Activated B cell treated with CpG ODN at 0.5 μM for 24 hours (primary cell): ENCODE data around the gene BCL7C. TPM values are rescaled to one million over a fixed set of nuclear protein-coding genes. Genes with fewer than 3 reads are reported as not detected.

Source experiments
- ATAC-seq: fragments of 200-7000 bp; cut with Tn5 transposase; one replicate; pipeline ENCODE4 v1.10.0; 2021; ENCODE audit warnings: low read depth, mild to moderate bottlenecking, moderate library complexity
- CTCF ChIA-PET: fragments of 350-600 bp; sonication (Branson Sonifier 250); formaldehyde crosslinking; loops from one replicate; lab custom pipeline; 2021; ENCODE audit warnings: antibody characterized with exemption; lab: Charles Lee
- POLR2A ChIA-PET: fragments of 350-600 bp; sonication (Branson Sonifier 250); formaldehyde crosslinking; loops from one replicate; lab custom pipeline; 2021; ENCODE audit warnings: antibody characterized with exemption; lab: Charles Lee
- DNase-seq: peaks from one replicate; pipeline ENCODE4 v3.0.0; 2022
- H3K27ac Mint-ChIP-seq: one replicate; pipeline ENCODE4 v1.8.0; 2020; ENCODE audit warnings: mixed read lengths
- H3K27me3 Mint-ChIP-seq: one replicate; pipeline ENCODE4 v1.8.0; 2021; ENCODE audit warnings: mixed read lengths
- H3K36me3 Mint-ChIP-seq: one replicate; pipeline ENCODE4 v1.8.0; 2021; ENCODE audit warnings: low read depth, mixed read lengths
- H3K4me1 Mint-ChIP-seq: one replicate; pipeline ENCODE4 v1.8.0; 2021; ENCODE audit warnings: mixed read lengths
- H3K4me3 Mint-ChIP-seq: one replicate; pipeline ENCODE4 v1.8.0; 2020; ENCODE audit warnings: mild to moderate bottlenecking, mixed read lengths
- H3K9me3 Mint-ChIP-seq: one replicate; pipeline ENCODE4 v1.8.0; 2020; ENCODE audit warnings: mixed read lengths
- intact Hi-C: fragments of 100-400 bp; cut with micrococcal nuclease; formaldehyde crosslinking; loops from one replicate; pipeline ENCODE4 v1.15.1; 2024
- total RNA-seq: library from RNA; stranded (reverse); gene quantifications from 2 replicates; pipeline ENCODE4 v1.2.3, GENCODE V29; 2022
- TF ChIP-seq, protein P1 (sequence below): fragments of 200-600 bp; IDR thresholded peaks from one replicate; pipeline ENCODE4 v1.8.0; 2022; ENCODE audit warnings: antibody characterized with exemption, mild to moderate bottlenecking

The BCL7C gene
- total RNA-seq, 1 donor from 2014 or later = 32.2 TPM

DNA sequence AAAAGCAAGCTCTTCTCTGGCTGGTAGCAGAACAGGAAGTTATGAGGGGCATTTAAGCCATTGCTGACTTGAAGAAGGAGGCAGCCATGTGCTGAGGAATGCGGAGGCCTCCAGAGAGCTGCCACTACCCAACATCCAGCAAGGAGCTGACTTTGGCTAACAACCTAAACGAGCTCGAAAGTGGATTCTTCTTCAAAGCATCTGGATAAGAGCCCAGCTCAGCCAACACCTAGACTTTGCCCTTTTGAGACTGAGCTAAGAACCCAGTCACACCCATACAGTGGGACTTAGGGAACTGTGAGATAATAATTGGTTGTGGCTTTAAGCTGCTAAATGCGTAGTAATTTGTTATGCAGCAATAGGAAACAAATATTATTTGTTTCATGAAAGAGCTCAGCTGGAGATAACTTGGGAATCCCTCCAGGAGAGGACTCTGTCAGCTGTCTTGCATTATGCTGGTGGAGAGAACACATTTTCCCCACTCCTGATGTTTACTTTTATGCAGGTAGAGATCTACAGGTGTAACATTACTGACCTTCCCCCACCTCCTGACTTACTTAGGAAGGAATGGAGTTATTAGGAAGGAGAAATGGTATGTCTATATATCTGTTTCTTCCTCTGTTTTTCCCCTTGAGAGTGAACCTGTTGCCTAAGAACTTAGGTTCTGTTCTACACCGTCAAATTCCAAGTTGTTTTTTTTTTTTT is 54.2 kb downstream of the BCL7C start:
- intact Hi-C loops = loop anchor here (10.0 kb wide), 1 partner anchor 1025 kb away; no protein-coding TSS in a partner anchor

DNA sequence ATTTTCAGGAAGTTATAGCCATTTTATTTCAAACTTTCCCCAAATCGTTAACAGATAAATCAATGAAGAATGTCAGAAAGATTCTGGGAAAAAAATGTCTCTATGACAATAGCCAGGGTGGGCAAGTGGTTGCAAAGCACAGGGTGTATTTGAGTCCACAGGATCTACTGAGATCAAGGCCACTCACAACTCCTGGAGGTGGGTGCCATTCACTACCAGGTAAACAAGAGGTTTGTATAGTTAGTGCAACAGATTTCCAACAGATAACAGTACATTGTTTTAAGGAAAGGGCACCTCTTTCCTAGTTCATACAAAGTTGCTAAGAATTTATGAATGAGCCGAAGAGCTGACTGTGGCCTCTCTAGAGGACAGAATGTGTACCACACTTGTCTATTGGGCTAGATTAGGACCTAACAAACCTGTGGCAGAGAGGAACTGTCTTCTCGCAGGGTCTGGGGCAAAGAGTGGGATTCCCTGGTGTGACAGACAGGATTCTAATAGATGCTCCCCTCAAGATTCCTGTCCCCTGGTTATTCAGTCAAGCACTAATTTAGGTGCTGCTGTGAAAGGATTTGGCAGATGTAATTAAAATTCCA is 54.9 kb downstream of the BCL7C start:
- Mint-ChIP-seq H3K27ac (no peak overlapping the region), H3K4me1 (no peaks in the 10 kb centered on the region), H3K9me3 (no peaks in the 10 kb centered on the region), H3K27me3 (no peaks in the 10 kb centered on the region), H3K36me3 (no peaks in the 10 kb centered on the region), H3K4me3 (no peak overlapping the region)
- no peak for DNase-seq
- TF ChIP-seq, protein P1, sequence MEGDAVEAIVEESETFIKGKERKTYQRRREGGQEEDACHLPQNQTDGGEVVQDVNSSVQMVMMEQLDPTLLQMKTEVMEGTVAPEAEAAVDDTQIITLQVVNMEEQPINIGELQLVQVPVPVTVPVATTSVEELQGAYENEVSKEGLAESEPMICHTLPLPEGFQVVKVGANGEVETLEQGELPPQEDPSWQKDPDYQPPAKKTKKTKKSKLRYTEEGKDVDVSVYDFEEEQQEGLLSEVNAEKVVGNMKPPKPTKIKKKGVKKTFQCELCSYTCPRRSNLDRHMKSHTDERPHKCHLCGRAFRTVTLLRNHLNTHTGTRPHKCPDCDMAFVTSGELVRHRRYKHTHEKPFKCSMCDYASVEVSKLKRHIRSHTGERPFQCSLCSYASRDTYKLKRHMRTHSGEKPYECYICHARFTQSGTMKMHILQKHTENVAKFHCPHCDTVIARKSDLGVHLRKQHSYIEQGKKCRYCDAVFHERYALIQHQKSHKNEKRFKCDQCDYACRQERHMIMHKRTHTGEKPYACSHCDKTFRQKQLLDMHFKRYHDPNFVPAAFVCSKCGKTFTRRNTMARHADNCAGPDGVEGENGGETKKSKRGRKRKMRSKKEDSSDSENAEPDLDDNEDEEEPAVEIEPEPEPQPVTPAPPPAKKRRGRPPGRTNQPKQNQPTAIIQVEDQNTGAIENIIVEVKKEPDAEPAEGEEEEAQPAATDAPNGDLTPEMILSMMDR = no peak
- POLR2A ChIA-PET = interaction anchor here (0.6 kb wide), 1 partner anchor 331 kb away, joined by 3 read pairs; no protein-coding TSS in a partner anchor
- ATAC-seq = no peak
- CTCF ChIA-PET = no interaction called here
- intact Hi-C loops = no loop called here

More for the DNA sequence above, 54.2 kb downstream of the BCL7C start:
- peaks cover 5% of the 10 kb centered on the region for H3K4me1 Mint-ChIP-seq
- ChIA-PET CTCF (interaction anchor here (0.8 kb wide), 1 partner anchor 146 kb away, joined by 3 read pairs; the partner anchor contains the start of gene HSD3B7), POLR2A (interaction anchor here (0.5 to 0.6 kb wide), 2 partner anchors 30 to 331 kb away, joined by 3 to 6 read pairs; no protein-coding TSS in a partner anchor)
- no peaks in the 10 kb centered on the region for H3K36me3 Mint-ChIP-seq
- H3K4me3 Mint-ChIP-seq = no peak overlapping the region
- no peak for DNase-seq
- no peak overlapping the region for H3K27ac Mint-ChIP-seq
- no peaks in the 10 kb centered on the region for H3K27me3 Mint-ChIP-seq
- no peak for ATAC-seq
- TF ChIP-seq, protein P1 = no peak
- H3K9me3 Mint-ChIP-seq = no peaks in the 10 kb centered on the region

DNA sequence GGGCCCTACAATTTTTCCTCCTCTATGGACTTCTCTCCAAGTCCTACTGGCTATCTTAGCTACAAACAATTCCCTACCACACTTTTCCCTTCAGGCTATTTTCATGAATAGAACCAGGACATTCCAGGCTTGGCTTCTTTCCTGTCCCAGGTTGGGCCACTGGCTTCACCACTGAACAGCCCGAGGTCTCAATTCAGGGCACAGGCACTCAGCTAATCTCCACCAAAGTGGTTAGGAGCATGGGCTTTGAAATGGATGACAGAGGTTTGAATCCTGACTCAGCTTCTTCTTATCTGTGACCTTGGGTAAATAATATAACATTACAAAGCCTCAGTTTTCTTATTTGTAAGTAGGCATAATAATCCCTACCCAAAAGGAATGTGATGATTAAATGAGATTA is 56.0 kb downstream of the BCL7C start:
- intact Hi-C loops = no loop called here
- no peak overlapping the region for H3K27ac Mint-ChIP-seq
- H3K4me3 Mint-ChIP-seq = no peak overlapping the region
- no peaks in the 10 kb centered on the region for H3K27me3 Mint-ChIP-seq
- DNase-seq (no peak), ATAC-seq (no peak)
- TF ChIP-seq, protein P1 = no peak
- H3K36me3 Mint-ChIP-seq = no peaks in the 10 kb centered on the region
- H3K9me3 Mint-ChIP-seq = no peaks in the 10 kb centered on the region
- ChIA-PET CTCF (no interaction called here), POLR2A (no interaction called here)
- no peaks in the 10 kb centered on the region for H3K4me1 Mint-ChIP-seq

Other genes with a start within 250 kb of the BCL7C start
- 63.5 and 77.9 TPM in 2 replicates for gene PRR14, start 243.1 kb downstream of the BCL7C start, total RNA-seq
- gene FBRS, start 235.6 kb downstream of the BCL7C start, total RNA-seq = 166 and 204 TPM in 2 replicates
- 109 and 123 TPM in 2 replicates for gene SRCAP, start 194.9 kb downstream of the BCL7C start, total RNA-seq
- 45.3 and 51.4 TPM in 2 replicates for gene PHKG2, start 145.7 kb downstream of the BCL7C start, total RNA-seq
- gene CFAP119, start 132.0 kb downstream of the BCL7C start, total RNA-seq = 6.2 and 8.8 TPM in 2 replicates
- gene RNF40, start 131.8 kb downstream of the BCL7C start, total RNA-seq = 99.6 and 117 TPM in 2 replicates
- 9.1 and 9.3 TPM in 2 replicates for gene ZNF629, start 106.9 kb downstream of the BCL7C start, total RNA-seq
- 0.56 and 0.62 TPM in 2 replicates for gene CTF1, start 2.5 kb upstream of the BCL7C start, total RNA-seq
- 20.3 and 24.2 TPM in 2 replicates for gene FBXL19, start 29.5 kb upstream of the BCL7C start, total RNA-seq
- gene ORAI3, start 55.0 kb upstream of the BCL7C start, total RNA-seq = 25.1 and 30.6 TPM in 2 replicates
- 29.6 and 32.8 TPM in 2 replicates for gene SETD1A, start 63.7 kb upstream of the BCL7C start, total RNA-seq
- 1.3 and 1.6 TPM in 2 replicates for gene HSD3B7, start 91.1 kb upstream of the BCL7C start, total RNA-seq
- 1.2 and 1.6 TPM in 2 replicates for gene STX1B, start 116.6 kb upstream of the BCL7C start, total RNA-seq
- 106 and 107 TPM in 2 replicates for gene STX4, start 139.5 kb upstream of the BCL7C start, total RNA-seq
- 8.3 and 10.1 TPM in 2 replicates for gene ZNF668, start 180.2 kb upstream of the BCL7C start, total RNA-seq
- 32.4 and 32.5 TPM in 2 replicates for gene ZNF646, start 180.3 kb upstream of the BCL7C start, total RNA-seq
- 5.1 and 5.5 TPM in 2 replicates for gene PRSS53, start 194.9 kb upstream of the BCL7C start, total RNA-seq
- gene VKORC1, start 200.7 kb upstream of the BCL7C start, total RNA-seq = 38.7 and 41.9 TPM in 2 replicates
- gene BCKDK, start 214.3 kb upstream of the BCL7C start, total RNA-seq = 24.8 and 27.3 TPM in 2 replicates
- gene KAT8, start 223.6 kb upstream of the BCL7C start, total RNA-seq = 82.1 and 93.7 TPM in 2 replicates
- not detected in 2 replicates for gene PRSS8, start 241.7 kb upstream of the BCL7C start, total RNA-seq